ENCODE data around the gene HIP1R. TPM values are rescaled to one million over a fixed set of nuclear protein-coding genes. Genes with fewer than 3 reads are reported as not detected.

HIP1R gene
- total and polyA plus RNA-seq, 2 of the 13 experiments (the other 11 are each of a cell fraction or from before 2014, with no cell fraction given) = 18.4 to 25.5 TPM

DNA sequence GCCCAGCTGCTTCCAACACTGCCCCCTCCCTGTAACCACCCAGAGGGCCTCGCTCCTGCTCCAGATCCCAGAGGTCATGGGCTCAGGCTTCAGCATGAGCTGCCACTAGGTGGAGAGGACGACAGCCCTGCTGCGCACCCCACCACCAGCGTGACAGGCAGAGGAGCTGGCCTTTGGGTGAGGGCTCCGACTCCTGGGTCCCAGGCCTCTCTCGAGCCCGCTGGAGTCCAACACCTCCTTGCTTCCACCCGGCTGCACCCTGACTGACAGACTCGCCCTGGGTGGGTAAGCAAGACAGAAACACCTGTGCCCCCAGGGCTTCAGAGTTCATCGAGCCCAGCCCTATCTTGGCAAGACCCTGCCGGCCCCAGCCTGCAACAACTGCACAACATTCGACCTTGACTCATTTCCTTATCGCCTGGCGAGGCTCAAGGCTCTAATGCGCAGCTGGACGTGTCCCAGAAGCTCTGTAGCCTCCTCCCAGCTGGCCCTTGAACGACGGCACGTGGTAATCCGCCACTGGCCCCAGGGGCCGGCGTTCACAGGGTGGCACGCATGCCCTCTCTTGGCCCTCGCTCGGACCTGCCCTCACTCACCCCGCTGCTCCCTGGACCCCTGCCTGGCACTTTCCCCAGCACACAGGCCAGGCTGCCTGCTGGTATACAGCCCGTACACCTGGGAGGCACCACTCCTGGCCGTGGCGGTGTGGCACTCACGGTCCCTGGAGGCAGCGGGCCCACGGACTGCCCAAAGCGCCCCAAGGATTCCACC is 32.6 kb downstream of the HIP1R start (continued):
- peak; percentile 42; the same call in 1 of the 2 replicates for TF ChIP-seq SALL1 (CRISPR knock-in tag; IDR thresholded peaks at IDR 0.05)
- TF ChIP-seq ZKSCAN5 (CRISPR knock-in tag; IDR thresholded peaks at IDR 0.05) = no peak
- no peak for TF ChIP-seq ZNF550 (CRISPR knock-in tag; IDR thresholded peaks at IDR 0.05; ENCODE audit: borderline replicate concordance)

DNA sequence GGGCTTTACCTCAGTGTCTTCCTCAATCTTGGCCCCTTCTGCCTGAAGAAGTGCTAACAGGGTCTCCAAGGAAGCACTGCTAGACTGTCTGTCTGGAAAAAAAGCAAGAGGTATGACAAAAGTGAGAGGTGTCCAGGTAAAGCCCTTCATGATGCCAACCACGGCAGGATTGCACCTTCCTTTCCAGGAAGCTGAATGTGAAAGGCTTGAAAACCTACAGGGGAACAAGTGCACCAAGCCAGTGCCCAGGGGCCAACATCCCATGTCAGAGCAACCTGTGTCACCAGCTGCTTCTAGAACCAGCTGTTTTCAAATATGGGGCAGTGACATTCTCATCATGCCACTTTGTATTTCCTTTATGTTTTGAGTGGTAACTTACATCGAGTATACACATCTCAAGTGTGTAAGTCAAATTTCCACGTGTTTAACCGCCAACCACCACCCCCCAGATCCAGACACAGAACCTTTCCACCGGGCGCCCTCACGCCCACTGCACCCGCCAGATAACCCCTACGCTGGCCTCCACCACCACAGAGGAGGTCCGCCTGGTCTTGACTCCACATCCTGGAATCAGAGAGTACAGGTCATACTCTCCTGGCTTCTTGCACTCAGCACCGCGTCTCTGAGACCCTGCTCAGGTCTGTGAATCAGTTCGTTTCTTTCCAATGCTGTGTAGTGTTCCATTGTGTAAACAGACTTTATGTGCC is 33.4 kb downstream of the HIP1R start:
- intact Hi-C loops (cut with micrococcal nuclease; ENCODE audit: unreplicated experiment) (no loop called here), in situ Hi-C loops (cut with HindIII; ENCODE audit: extremely low pct_ligation_motif_present, low pct_unique_long_range_greater_than_20kb) (loop anchor here (5.0 to 25.0 kb wide), 2 partner anchors 79 to 369 kb away; partner anchors contain the start of genes MPHOSPH9 and MTRFR)
- no peak overlapping the region for H3K4me2 ChIP-seq (ENCODE audit: low read depth, low read length)
- H4K20me1 ChIP-seq (ENCODE audit: insufficient read depth, low read length) = no peaks in the 10 kb centered on the region
- H3K9me3 ChIP-seq (ENCODE audit: low read length) = no peaks in the 10 kb centered on the region
- no peak for ATAC-seq
- H3K4me1 ChIP-seq (ENCODE audit: insufficient read depth, low read length) = peaks cover 41% of the 10 kb centered on the region
- 98% methylated on average over 13 of the region's 13 CpGs for WGBS (ENCODE audit: low lambda C conversion rate)
- peaks cover 1 to 9% of the 10 kb centered on the region in 2 experiments; a peak in 3 of 5 replicates for H3K36me3 ChIP-seq (replicated peaks in 1 of 2; ENCODE audit: control insufficient read depth in 1 of 2, insufficient read depth in 2 of 2, low read length in 2 of 2)
- CTCF ChIA-PET (ENCODE audit: low intra/inter-chr PET ratio, low total read pairs) = interaction anchor here (2.7 kb wide), 1 partner anchor 83 kb away, joined by 14 read pairs; no protein-coding TSS in a partner anchor
- no peak overlapping the region for H3K4me3 ChIP-seq (replicated peaks in 1 of 3; ENCODE audit: insufficient read depth in 1 of 3, low read depth in 2 of 3, low read length in 3 of 3)
- DNase-seq (ENCODE audit: low spot score) = no peak
- POLR2A ChIA-PET = no interaction called here
- H2AFZ ChIP-seq (ENCODE audit: low read length) = no peak overlapping the region
- BruUV-seq (replicated peaks) = no TSS peak
- H3K79me2 ChIP-seq (ENCODE audit: insufficient read depth, low read length) = peaks cover 7% of the 10 kb centered on the region
- no peak overlapping the region for H3K9ac ChIP-seq (ENCODE audit: insufficient read depth, low read depth, low read length)
- no peak overlapping the region for H3K27ac ChIP-seq (ENCODE audit: extremely low read length, insufficient read depth, low read length)
- no peak for FAIRE-seq
- no peaks in the 10 kb centered on the region for H3K27me3 ChIP-seq (ENCODE audit: control insufficient read depth in 1 of 2, insufficient read depth in 2 of 2, low read length in 2 of 2)
- TF ChIP-seq JARID2 (CRISPR knock-in tag; IDR thresholded peaks at IDR 0.05; ENCODE audit: insufficient replicate concordance) (no peak), ZNF709 (CRISPR knock-in tag; IDR thresholded peaks at IDR 0.05) (no peak), ZKSCAN1 (IDR thresholded peaks at IDR 0.05; ENCODE audit: low read length) (no peak), SETDB1 (CRISPR knock-in tag; IDR thresholded peaks at IDR 0.05; ENCODE audit: borderline replicate concordance) (no peak), SMAD3 (CRISPR knock-in tag; IDR thresholded peaks at IDR 0.05) (no peak), SSRP1 (CRISPR knock-in tag; IDR thresholded peaks at IDR 0.05) (no peak), KDM5B (CRISPR knock-in tag; IDR thresholded peaks at IDR 0.05; ENCODE audit: borderline replicate concordance) (no peak), CEBPB (IDR thresholded peaks at IDR 0.05; ENCODE audit: borderline replicate concordance, low read depth, low read length) (no peak), PRMT3 (CRISPR knock-in tag; IDR thresholded peaks at IDR 0.05; ENCODE audit: borderline replicate concordance, low read depth) (no peak), ZNF768 (CRISPR knock-in tag; IDR thresholded peaks at IDR 0.05) (no peak), ZNF382 (CRISPR knock-in tag; IDR thresholded peaks at IDR 0.05; ENCODE audit: borderline replicate concordance) (no peak)
- TF ChIP-seq, protein P1, sequence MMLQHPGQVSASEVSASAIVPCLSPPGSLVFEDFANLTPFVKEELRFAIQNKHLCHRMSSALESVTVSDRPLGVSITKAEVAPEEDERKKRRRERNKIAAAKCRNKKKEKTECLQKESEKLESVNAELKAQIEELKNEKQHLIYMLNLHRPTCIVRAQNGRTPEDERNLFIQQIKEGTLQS (CRISPR knock-in tag; IDR thresholded peaks at IDR 0.05) = no peak
- TF ChIP-seq, protein P2, sequence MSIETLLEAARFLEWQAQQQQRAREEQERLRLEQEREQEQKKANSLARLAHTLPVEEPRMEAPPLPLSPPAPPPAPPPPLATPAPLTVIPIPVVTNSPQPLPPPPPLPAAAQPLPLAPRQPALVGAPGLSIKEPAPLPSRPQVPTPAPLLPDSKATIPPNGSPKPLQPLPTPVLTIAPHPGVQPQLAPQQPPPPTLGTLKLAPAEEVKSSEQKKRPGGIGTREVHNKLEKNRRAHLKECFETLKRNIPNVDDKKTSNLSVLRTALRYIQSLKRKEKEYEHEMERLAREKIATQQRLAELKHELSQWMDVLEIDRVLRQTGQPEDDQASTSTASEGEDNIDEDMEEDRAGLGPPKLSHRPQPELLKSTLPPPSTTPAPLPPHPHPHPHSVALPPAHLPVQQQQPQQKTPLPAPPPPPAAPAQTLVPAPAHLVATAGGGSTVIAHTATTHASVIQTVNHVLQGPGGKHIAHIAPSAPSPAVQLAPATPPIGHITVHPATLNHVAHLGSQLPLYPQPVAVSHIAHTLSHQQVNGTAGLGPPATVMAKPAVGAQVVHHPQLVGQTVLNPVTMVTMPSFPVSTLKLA (IDR thresholded peaks at IDR 0.05) = no peak
- TF ChIP-seq, protein P3, sequence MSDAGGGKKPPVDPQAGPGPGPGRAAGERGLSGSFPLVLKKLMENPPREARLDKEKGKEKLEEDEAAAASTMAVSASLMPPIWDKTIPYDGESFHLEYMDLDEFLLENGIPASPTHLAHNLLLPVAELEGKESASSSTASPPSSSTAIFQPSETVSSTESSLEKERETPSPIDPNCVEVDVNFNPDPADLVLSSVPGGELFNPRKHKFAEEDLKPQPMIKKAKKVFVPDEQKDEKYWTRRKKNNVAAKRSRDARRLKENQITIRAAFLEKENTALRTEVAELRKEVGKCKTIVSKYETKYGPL (CRISPR knock-in tag; IDR thresholded peaks at IDR 0.05) = no peak
- TF ChIP-seq, protein P4, sequence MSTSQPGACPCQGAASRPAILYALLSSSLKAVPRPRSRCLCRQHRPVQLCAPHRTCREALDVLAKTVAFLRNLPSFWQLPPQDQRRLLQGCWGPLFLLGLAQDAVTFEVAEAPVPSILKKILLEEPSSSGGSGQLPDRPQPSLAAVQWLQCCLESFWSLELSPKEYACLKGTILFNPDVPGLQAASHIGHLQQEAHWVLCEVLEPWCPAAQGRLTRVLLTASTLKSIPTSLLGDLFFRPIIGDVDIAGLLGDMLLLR (CRISPR knock-in tag; IDR thresholded peaks at IDR 0.05) = no peak

All from HepG2 (cell line).